GM13977 (cell line): Measurements from ENCODE around the gene PALLD.

Experiments
- DNase-seq: peaks from one replicate; pipeline ENCODE4 v3.0.0; 2012; ENCODE audit warnings: low spot score
- CTCF ChIP-seq: IDR thresholded peaks from 2 replicates; pipeline ENCODE4 v1.5.1; 2012; ENCODE audit warnings: mild to moderate bottlenecking, control low read depth; ENCODE audit not compliant: insufficient read depth; ENCODE audit errors: extremely low read depth, missing control alignments
- in situ Hi-C: fragments of 300-500 bp; cut with MboI; formaldehyde crosslinking; loops from one replicate; pipeline ENCODE4 v1.12.0; 2022; ENCODE audit warnings: low sequenced_read_pairs, low pct_unique_long_range_greater_than_20kb, mixed read lengths, inconsistent platforms; ENCODE audit not compliant: unreplicated experiment

The PALLD gene

GRCh38 chr4:168598191-168598590, 101.3 kb downstream of the PALLD start:
- no peak for TF ChIP-seq CTCF
- in situ Hi-C loops, result loop anchor here (25.0 kb wide), 1 partner anchor 314 kb away; no protein-coding TSS in a partner anchor
- DNase-seq, result no peak

GRCh38 chr4:168600796-168601583, 104.1 kb downstream of the PALLD start:
- in situ Hi-C loops, result no loop called here
- no peak for DNase-seq
- TF ChIP-seq CTCF, result no peak

- no peak for TF ChIP-seq CTCF
- in situ Hi-C loops, result no loop called here
- no peak for DNase-seq
Measured at GRCh38 chr4:168601899-168602298, 105.0 kb downstream of the PALLD start.

- in situ Hi-C loops, result no loop called here
- no peak for DNase-seq
- TF ChIP-seq CTCF, result no peak
Measured at GRCh38 chr4:168604496-168605373, 107.9 kb downstream of the PALLD start.

- TF ChIP-seq CTCF, result no peak
- DNase-seq, result no peak
- in situ Hi-C loops, result no loop called here
Measured at GRCh38 chr4:168605411-168605810, 108.6 kb downstream of the PALLD start.

GRCh38 chr4:168607215-168607614, 110.4 kb downstream of the PALLD start:
- no peak for TF ChIP-seq CTCF

More at GRCh38 chr4:168607215-168607614, 110.4 kb downstream of the PALLD start:
- DNase-seq, result no peak
- in situ Hi-C loops, result no loop called here
